GM19025 (cell line): ENCODE results near the gene ACAP2.
"Not testable (repeated sequence)": the region's sequence is repeated elsewhere in the genome, so short reads cannot be mapped to it uniquely, and the experiment has no call there.

Experiments used
- ATAC-seq: cut with Tn5 transposase; IDR thresholded peaks from one replicate; pipeline ENCODE4 v1.9.1; 2021; ENCODE audit warnings: mild to moderate bottlenecking, low read depth, moderate library complexity; ENCODE audit not compliant: unreplicated experiment

Gene ACAP2

DNA sequence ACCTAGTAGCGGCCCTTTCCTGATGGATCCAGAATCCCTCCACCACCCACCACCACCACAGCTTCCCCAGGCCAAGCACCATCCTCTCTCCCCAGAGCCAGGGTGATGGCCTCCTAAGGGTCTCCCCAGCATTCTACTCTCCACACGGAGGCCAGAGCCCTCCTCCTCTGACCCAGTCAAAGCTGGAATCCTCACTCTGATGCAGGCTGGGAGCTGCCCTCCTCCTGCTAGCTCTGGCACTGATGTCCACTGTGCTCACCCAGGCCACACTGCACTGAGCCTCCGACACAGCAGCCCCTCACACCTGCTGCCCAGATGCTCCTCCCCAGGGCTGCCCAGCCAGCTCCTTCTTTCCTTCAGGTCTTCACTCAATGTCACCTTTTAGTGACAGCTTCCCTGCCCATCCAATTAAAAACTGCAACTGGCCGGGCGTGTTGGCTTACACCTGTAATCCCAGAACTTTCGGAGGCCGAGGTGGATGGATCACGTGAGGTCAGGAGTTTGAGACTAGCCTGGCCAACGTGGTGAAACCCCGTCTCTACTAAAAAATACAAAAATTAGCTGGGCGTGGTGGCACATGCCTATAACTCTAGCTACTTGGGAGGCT, 192.9 kb downstream of the ACAP2 start:
- no peak for ATAC-seq

DNA sequence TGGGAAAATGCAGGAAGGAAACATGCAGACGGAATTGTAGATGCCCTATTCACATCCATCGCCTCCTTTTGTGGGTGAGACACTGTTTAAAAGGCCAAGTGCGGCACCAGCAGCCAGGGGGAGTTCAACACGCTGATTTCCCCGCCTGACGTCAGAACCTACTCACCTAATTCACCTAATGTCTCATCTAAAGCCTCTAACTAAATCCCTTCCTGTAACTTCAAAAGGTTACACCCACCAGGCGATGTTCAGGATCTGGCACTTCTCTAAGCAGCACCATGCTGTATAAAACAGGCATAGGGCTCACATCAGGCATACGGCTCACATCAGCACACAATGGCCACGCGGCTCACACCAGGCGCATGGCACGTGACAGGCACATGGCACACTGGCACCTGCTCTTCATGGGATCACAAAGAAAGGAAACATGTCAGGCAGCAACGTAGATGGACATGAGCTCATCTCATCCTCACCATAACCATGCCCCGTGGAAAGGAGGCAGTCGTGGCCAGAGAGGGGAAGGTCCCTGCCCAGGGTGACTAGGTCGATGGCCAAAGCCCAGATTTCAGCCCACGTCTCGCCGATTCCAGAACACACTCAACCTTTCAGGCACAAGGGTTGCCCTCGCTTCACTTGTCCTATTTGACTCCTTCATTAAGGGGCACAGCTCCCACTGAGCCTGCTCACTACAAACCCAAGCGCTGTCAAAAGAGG, 193.6 kb downstream of the ACAP2 start:
- ATAC-seq = no peak

GRCh38 chr3:195248281-195248680, 194.5 kb downstream of the ACAP2 start:
- ATAC-seq = no peak

DNA sequence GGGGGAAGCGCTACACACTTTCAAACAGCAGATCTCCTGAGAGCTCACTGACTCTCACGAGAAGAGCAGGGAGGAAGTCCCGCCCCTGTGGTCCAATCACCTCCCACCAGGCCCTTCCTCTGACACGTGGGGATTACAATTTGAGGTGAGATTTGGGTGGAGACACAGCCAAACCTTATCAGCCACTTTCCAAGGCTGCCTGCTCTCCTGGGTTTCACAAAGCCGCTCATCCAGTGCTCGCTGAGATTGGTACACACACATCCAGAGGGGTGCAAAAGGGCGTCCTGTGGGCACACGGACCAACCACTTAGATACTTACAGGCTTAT, 195.0 kb downstream of the ACAP2 start:
- no peak for ATAC-seq

DNA sequence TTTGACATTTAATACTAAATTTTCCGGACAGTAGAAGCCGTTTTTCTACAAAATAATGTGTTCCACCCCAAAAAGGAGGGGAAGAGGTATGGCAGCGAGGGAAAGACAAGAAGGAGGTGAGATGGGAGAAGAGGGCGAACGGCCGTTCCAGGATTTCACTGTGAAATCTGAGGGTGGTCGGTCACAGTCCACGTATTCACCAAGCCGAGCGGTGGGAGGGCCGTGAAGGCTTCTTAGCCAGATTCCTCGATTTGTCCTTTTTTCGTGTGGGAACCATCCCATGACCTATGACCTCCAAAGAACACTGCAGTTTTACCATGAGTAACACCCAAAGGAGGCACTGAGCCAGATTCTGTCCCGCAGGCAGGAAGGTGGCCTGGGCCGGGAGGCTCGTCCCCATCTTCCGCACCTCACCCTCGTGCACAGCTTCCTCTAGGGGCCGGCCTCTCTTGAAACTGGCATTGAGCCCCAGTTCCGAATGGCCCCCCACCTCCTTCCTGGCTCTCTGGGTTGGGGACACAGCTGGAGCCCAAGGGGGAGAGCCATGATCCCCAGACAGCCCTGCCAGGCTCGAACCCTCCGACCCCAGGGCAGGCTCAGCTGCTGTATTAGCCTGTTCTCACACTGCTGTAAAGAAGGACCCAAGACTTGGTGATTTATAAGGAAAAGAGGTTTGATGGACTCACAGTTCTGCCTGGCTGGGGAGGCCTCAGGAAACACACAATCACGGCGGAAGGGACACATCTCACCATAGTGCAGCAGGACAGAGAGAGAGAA, 195.5 kb downstream of the ACAP2 start:
- ATAC-seq = no peak

GRCh38 chr3:195246581-195246995, 196.2 kb downstream of the ACAP2 start:
- ATAC-seq = no peak

DNA sequence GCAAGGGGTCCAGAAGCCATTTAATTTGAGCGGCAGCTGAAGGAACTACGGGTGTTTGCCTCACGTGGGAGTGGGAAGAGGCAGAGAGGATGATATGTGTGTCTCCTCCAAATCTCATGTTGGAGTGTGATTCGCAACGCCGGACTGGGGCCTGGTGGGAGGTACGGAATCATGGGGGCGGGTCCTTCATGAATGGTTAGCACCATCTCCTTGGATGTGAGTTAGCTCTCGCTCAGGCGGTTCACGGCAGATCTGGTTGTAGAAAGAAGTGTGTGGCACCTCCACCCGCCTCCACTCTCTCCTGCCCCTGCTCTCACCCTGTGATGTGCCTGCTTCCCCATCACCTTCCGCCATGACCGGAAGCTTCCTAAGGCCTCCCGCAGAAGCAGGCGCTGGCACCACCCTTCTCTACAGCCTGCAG, 197.3 kb downstream of the ACAP2 start:
- ATAC-seq = no peak

GRCh38 chr3:195241592-195242355, 201.0 kb downstream of the ACAP2 start:
- ATAC-seq = no peak

GRCh38 chr3:195240939-195241338, 201.9 kb downstream of the ACAP2 start:
- no peak for ATAC-seq

DNA sequence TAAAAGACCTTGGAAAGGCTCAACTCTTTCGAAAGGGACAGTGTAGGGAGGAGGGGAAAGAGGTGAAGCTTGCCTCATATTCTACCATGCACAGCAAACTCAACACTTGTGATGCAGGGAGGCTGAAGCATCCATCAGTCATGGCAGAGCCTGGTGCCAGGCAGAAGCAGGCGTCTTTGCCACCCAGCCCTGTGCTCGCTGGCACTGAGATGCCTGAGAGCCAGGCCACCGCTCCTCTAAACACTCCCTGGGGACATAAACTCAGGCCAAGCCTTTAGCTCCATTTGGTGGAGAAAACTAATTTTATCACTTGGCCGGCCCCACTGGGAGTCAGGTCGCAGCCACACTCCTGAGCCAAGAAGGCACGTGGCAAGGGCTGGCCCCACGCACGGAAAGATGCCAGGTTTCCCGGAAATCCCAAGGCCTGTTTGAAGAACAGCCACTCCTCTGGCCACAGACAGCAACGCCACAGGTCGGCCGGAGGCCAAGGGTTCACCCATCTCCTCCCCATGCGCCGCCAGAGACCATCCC, 202.6 kb downstream of the ACAP2 start:
- ATAC-seq = no peak

DNA sequence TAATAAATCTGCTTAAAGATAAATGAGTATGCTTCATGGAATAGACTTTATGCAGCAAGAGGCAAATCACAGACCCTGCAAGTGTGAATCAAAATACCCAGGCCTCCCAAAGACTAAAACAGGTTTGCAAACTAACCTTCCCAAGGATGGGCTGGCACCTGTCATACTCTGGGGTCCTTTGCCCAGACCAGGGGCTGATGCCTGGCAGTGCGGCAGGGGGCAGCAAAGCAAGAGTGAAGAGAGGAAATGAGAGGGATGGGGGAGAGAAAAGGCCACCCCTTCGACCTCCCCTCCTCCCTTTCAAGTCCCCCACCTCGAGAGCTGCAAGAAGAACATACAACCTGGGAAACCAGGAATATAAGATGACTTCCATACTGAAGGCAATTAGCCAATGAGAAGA, 203.7 kb downstream of the ACAP2 start:
- ATAC-seq = no peak

- ATAC-seq = no peak
Measured at GRCh38 chr3:195238586-195239118, 204.2 kb downstream of the ACAP2 start.

GRCh38 chr3:195238081-195238571, 204.7 kb downstream of the ACAP2 start:
- no peak for ATAC-seq

DNA sequence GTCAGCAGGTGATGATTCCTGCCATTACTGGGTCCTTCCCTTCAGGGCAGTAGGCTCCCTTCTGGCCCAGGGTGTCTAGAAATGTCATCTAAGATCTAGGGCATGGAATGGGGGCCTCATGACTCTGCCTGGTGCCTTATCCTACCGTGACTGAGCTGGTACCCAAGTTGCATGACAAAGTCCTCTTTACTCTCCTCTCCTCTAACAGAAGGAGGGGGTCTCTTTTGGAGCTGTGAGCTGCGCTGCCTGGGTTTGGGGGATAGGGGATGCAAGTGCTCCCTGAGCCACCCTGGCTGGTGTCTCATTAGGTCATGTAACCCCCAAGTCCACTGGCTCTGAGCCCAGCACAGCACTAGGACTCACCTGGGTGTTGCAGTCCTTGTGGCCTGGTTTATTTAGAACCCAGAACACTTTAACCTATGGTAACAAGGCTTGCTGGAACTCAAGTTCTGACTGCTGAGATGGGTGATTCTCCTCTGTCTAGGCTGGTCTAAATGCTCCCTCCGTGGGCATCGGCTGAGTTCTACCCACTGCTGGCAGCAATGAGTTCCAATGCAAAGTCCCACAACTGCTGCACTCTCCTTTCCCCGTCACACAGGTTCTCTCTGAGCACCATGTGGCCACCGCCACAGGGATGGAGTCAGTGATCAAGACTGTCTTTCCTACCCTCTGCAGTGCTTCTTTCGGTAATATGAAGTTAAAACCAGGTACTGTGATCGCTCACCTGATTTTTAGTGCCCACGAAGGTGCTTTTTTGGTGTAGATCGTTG, 205.8 kb downstream of the ACAP2 start:
- no peak for ATAC-seq

DNA sequence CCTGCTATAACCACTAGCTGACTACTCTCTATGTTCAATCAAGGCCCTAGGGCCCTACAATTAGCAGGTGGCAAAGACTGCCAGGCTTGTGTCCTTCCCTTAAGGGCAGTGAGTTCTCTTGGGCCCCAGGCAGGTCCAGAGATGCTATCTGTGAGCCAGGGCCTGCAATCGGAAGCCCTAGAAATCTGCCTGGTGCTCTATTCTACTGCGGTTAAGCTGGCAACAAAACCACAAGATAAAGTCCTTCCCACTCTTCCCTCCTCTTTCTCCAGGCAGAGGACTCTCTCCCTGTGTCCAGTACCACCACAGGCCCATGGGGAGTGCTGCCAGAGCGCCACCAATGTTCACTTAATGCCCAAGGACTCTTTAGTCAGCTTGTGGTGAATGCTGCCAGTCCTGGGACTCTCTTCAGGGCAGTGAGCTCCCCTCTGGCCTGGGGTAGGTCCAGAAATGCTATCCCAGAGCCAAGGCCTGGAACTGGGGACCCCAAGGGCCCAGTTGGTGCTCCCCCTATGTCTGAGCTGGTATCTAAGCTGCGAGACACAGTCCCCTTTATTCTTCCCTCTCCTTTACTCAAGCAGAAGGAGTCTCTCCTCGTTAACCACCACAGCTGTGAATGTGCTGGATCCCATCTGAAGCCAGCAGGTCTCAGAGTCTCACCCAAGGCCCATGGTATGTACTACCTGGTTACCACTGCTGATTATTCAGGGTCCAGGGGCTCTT, 206.6 kb downstream of the ACAP2 start:
- no peak for ATAC-seq

GRCh38 chr3:195230244-195230643, 212.6 kb downstream of the ACAP2 start:
- ATAC-seq = no peak

GRCh38 chr3:195228886-195229285, 213.9 kb downstream of the ACAP2 start:
- ATAC-seq = not testable (repeated sequence)

- no peak for ATAC-seq
Measured at GRCh38 chr3:195227871-195228270, 214.9 kb downstream of the ACAP2 start.

- ATAC-seq = no peak
Measured at GRCh38 chr3:195226900-195227447, 215.8 kb downstream of the ACAP2 start.
